Mesothelial cell of epicardium (in vitro differentiated cells): Measurements from ENCODE around the gene GPR179. TPM values are rescaled to one million over a fixed set of nuclear protein-coding genes. Genes with fewer than 3 reads are reported as not detected.

Source experiments
- DNase-seq, 2 experiments: peaks; one replicate each; pipeline ENCODE4 v3.0.0; 2021; ENCODE audit warnings: low spot score in 2 of 2; ENCODE audit not compliant: unreplicated experiment in 2 of 2
- H3K27ac Mint-ChIP-seq: 2 replicates; pipeline ENCODE4 v1.8.0; 2021; ENCODE audit warnings: mixed read lengths
- H3K27me3 Mint-ChIP-seq: 2 replicates; pipeline ENCODE4 v1.8.0; 2021; ENCODE audit warnings: low read depth, mixed read lengths
- H3K36me3 Mint-ChIP-seq: 2 replicates; pipeline ENCODE4 v1.8.0; 2021; ENCODE audit warnings: mixed read lengths
- H3K4me1 Mint-ChIP-seq: 2 replicates; pipeline ENCODE4 v1.8.0; 2021; ENCODE audit warnings: mixed read lengths
- H3K4me3 Mint-ChIP-seq: 2 replicates; pipeline ENCODE4 v1.8.0; 2021; ENCODE audit warnings: mild to moderate bottlenecking, moderate library complexity, mixed read lengths
- H3K9me3 Mint-ChIP-seq: 2 replicates; pipeline ENCODE4 v1.8.0; 2021; ENCODE audit warnings: mixed read lengths
- CTCF ChIP-seq: fragments of 200-600 bp; sonication (generic); IDR thresholded peaks from one replicate; pipeline ENCODE4 v1.5.0; 2021; ENCODE audit warnings: antibody characterized with exemption; ENCODE audit not compliant: unreplicated experiment
- total RNA-seq: library from RNA; stranded (reverse); gene quantifications from 3 replicates; pipeline ENCODE4 v1.2.1, GENCODE V29; 2021

The GPR179 gene
- total RNA-seq, 1 donor from 2014 or later: 0.25 TPM

- peaks cover 15% of the 10 kb centered on the region for H3K36me3 Mint-ChIP-seq
- TF ChIP-seq CTCF: no peak
- no peaks in the 10 kb centered on the region for H3K27me3 Mint-ChIP-seq
- no peaks in the 10 kb centered on the region for H3K9me3 Mint-ChIP-seq
- H3K4me1 Mint-ChIP-seq: peaks cover 19% of the 10 kb centered on the region
- no peak for DNase-seq
- H3K27ac Mint-ChIP-seq: no peak overlapping the region
- no peak overlapping the region for H3K4me3 Mint-ChIP-seq
Measured at GRCh38 chr17:38363016-38363415, 19.3 kb upstream of the GPR179 start.

GRCh38 chr17:38361694-38362465 lies 18.1 kb upstream of the GPR179 start:
- H3K4me1 Mint-ChIP-seq: peaks cover 27% of the 10 kb centered on the region
- H3K27ac Mint-ChIP-seq: peak overlapping the region; percentile 60
- no peak for TF ChIP-seq CTCF
- H3K9me3 Mint-ChIP-seq: no peaks in the 10 kb centered on the region
- no peaks in the 10 kb centered on the region for H3K27me3 Mint-ChIP-seq
- peaks cover 10% of the 10 kb centered on the region for H3K36me3 Mint-ChIP-seq
- no peak for DNase-seq
- H3K4me3 Mint-ChIP-seq: no peak overlapping the region

GRCh38 chr17:38358586-38359513 lies 15.1 kb upstream of the GPR179 start:
- no peak overlapping the region for H3K4me3 Mint-ChIP-seq
- H3K4me1 Mint-ChIP-seq: peaks cover 49% of the 10 kb centered on the region
- no peak for TF ChIP-seq CTCF
- peaks cover 4% of the 10 kb centered on the region for H3K36me3 Mint-ChIP-seq
- peak overlapping the region; percentile 48 for H3K27ac Mint-ChIP-seq
- H3K9me3 Mint-ChIP-seq: no peaks in the 10 kb centered on the region
- DNase-seq: no peak
- no peaks in the 10 kb centered on the region for H3K27me3 Mint-ChIP-seq

- no peak for DNase-seq
- Mint-ChIP-seq H3K4me3 (no peak overlapping the region), H3K4me1 (peaks cover 58% of the 10 kb centered on the region), H3K27me3 (no peaks in the 10 kb centered on the region), H3K9me3 (no peaks in the 10 kb centered on the region), H3K36me3 (peaks cover 3% of the 10 kb centered on the region), H3K27ac (no peak overlapping the region)
- no peak for TF ChIP-seq CTCF
Measured at GRCh38 chr17:38357486-38358123, 13.8 kb upstream of the GPR179 start.

GRCh38 chr17:38355251-38355650 lies 11.5 kb upstream of the GPR179 start:
- H3K36me3 Mint-ChIP-seq: no peaks in the 10 kb centered on the region
- no peak for DNase-seq
- H3K4me1 Mint-ChIP-seq: peaks cover 58% of the 10 kb centered on the region
- TF ChIP-seq CTCF: no peak
- H3K27me3 Mint-ChIP-seq: no peaks in the 10 kb centered on the region
- H3K4me3 Mint-ChIP-seq: no peak overlapping the region
- no peaks in the 10 kb centered on the region for H3K9me3 Mint-ChIP-seq
- no peak overlapping the region for H3K27ac Mint-ChIP-seq
